Adipose tissue (tissue), 3 donors: ENCODE results near the gene SLC25A23. TPM values are rescaled to one million over a fixed set of nuclear protein-coding genes. Genes with fewer than 3 reads are reported as not detected.
"Not testable (repeated sequence)": the region's sequence is repeated elsewhere in the genome, so short reads cannot be mapped to it uniquely, and the experiment has no call there.

Experiments used
- H3K27ac ChIP-seq: one replicate; pipeline ENCODE4 v1.5.1; 2013; ENCODE audit warnings: low read depth, low read length
- WGBS, 3 donors: extraction: QIAGEN DNeasy Blood & Tissue Kit; methylation state at CpG; one replicate each; pipeline ENCODE4 v1.1.7; 2013; 5-methylcytosine and 5-hydroxymethylcytosine counted together
- polyA plus RNA-seq, 3 donors: library from polyadenylated mRNA; stranded (reverse); fragments of 200-250 nt; gene quantifications; one replicate each; pipeline ENCODE4 v1.2.3, GENCODE V29; 2013
- donor health status: healthy with polysubstance abuse.
- donor health status: Bipolar disorder and iron deficiency.
- donor health status: healthy.

Gene SLC25A23
- 10 to 100 TPM; 14.0 to 40.1 (median 26.5) TPM for polyA plus RNA-seq

DNA sequence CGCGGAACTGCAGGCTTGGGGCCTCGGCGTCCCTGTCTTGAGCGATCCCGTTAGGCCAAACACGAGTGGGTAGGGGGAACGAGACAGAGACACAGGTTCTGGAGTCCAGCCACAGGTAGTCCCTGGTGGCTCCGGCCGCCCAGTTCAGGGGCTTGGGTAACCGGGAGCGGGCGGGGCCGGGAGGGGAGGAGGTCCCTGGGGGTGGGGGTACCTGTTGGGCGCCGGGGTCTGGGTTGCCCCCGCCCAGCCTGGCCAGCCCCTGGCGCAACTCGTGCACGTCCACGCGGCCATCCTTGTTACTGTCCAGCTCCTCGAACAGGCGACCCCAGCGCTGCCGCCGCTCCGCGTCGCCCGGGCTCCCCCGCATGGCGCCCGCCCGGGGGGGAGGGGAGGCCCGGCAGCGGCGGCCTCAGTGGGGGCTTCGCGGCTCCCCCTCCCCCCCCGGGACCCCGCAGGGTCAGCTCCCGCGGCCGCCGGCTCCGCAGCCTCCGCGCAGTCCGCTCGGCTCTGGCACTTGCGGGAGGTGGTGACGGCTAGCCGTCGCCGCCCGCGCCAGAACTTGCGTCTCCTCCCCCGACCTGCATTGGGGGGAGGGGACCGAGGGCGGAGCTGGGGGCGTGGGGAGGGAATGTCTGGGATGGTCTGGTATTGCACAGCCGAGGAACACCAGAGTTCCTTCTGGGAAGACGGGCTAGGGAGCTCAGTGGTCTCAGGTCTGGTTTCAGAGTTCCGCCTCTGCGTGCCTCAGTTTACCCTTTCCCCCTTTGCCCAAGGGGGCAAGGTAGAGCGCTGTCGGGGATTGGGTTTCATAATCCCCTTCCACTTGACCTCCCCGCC lies at the start of gene SLC25A23:
TSS of gene SLC25A23 (minus strand) at position 531 of the 837 bp plus-strand sequence. CDS start at position 367, 164 bp downstream.
- 1 to 3% (median 1%) methylated on average over 56 to 67 of the region's 70 CpGs for WGBS, 3 donors
- no peak within 1 kb of the TSS for H3K27ac ChIP-seq

DNA sequence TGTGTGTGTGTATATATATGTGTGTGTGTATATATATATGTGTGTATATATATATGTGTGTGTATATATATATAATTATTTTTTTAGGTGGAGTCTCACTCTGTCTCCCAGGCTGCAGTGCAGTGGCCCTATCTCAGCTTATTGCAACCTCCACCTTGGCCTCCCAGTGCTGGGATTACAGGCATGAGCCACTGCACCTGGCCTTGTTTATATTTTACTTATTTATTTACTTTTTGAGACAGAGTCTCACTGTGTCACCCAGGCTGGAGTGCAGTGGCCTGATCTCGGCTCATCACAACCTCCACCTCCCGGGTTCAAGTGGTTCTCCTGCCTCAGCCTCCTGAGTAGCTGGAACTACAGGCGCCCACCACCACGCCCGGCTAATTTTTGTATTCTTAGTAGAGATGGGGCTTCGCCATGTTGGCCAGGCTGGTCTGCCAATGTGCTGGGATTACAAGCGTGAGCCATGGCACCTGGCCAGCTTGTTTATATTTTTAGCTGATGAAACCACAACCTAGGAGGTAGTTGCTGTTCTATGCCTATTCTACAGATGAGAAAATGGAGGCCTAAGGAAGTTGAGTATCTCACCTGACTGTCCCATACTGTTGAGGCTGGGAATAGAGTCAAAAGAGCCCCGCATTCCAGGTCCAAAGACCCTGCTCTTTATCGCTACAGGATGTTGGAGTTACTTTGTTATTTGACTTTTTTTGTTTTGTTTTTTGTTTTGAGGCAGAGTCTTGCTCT lies 48.6 kb upstream of the SLC25A23 start:
- not testable (repeated sequence) for H3K27ac ChIP-seq
- WGBS, 3 donors = 83 to 91% (median 90%) methylated on average over 9 of the region's 9 CpGs

DNA sequence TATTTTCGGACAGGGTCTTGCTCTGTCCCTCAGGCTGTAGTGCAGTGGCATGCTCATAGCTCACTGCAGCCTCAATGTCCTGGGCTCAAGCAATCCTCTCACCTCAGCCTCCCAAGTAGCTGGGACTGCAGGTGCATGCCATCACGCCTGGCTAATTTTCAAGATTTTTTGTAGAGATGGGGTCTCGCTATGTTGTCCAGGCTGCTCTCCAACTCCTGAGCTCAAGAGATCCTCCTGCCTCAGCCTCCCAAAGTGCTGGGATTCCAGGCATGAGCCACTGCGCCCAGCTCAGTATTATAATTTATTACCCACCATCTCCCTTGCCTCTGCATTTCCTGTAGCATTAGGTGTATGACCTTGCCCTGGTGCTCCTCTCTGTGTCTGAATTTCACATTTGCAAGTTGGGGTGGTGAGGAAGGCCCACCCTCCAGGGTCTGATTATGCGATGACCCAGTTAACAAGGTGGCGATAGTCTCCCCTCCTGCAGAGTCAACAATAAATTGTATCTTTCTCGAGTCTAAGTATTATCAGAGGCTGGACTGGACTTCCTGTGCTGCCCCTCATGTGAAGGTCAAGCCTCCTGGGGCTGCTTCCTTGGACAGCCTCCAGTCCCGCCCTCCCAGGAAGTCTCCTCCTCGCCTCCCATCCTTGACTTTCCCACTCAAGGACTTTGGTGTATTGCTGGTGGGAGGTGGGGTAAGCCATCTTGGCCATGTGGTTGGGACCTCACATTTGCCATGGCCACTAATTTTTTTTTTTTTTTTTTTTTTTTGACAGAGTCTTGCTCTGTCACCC lies 44.0 kb upstream of the SLC25A23 start:
- 69 to 76% (median 73%) methylated on average over 9 of the region's 9 CpGs for WGBS, 3 donors
- H3K27ac ChIP-seq = no peak overlapping the region

DNA sequence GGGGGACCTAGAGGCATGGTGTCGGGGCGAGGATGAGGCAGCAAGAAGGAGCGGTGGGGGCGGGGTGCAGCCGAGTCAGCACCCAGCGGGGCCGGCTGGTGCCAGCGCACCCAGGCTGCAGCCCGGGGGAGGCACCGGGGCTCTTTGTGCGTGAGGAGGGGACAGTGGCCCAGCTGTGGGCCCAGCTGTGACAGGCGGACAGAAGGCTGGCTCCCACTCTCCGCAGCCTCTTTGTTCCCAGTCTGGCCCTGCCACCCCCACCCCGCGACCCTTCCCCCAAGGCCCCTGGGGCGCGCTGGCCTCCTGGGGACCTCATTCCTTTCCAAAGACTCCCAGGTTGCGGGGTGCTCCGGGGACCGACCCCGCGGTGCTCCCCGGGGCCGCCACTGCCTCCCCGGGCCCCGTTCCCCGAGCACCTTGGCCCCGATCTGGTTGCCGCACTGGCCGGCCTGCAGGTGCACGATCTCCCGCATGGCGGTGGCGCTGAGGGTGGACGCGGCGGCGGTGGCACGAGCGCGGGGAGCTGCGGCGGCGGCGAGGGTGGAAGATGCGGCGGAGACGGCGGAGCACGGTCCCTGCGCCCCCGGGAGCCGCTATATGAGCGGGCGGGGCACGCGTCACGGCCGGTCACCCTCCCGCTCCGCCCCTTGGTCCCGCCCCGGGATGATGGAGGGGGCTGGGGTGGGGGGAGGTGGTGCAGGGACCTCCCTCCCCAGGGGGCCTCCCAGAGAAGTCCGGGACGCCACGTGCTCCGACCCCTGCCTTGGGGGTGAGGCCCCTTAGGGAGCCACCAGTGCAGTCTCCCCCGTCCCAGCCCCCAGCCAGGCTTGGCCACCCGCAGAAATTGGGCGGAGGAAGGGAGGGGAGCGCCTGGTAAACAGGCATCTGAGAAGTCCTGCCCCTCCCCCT lies 42.4 kb upstream of the SLC25A23 start, which contains the start of gene TUBB4A:
TSS of gene TUBB4A (minus strand) at position 570 of the 909 bp plus-strand sequence. CDS start at position 473, 97 bp downstream.
- 1 to 2% (median 1%) methylated on average over 40 to 71 of the region's 71 CpGs for WGBS, 3 donors
- no peak within 1 kb of the TSS for H3K27ac ChIP-seq

DNA sequence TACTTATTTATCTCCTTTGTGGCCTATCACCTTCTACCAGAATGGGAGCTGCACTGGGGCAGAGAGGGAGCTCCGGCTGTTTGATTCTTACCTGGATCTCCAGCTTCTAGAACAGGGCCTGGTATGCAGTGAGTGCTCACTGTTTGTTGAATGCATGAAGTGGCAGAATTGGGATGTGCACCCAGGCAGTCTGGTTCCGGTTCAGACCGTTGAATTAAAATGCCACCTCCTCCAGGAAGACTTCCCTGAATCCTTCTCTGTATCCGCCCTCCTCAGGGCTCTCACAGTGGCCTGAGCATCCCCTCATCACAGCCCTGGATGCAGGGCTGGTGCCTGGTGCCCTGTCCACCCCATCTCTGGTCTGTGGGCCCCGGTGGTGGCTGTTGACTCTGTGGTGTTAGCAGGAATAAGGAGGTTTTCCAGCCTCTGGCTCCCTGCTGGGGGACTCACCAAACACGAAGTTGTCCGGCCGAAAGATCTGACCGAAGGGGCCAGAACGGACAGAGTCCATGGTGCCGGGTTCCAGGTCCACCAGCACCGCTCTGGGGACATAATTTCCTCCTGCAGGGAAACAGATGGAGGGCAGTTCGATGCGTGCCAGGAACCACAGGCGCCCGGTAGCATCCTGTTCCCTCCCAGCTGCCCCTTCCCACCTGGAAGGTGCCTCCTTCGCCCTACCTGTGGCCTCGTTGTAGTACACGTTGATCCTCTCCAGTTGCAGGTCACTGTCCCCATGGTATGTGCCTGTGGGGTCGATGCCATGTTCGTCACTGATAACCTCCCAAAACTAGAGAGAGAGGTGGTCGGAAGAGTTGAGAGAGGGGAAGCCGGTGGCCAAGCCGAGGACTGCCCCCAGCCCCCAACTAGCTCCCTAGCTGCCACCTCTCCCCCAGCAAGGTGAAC lies 41.5 kb upstream of the SLC25A23 start:
- H3K27ac ChIP-seq = no peak overlapping the region
- WGBS, 3 donors = 55 to 67% (median 60%) methylated on average over 24 of the region's 24 CpGs

DNA sequence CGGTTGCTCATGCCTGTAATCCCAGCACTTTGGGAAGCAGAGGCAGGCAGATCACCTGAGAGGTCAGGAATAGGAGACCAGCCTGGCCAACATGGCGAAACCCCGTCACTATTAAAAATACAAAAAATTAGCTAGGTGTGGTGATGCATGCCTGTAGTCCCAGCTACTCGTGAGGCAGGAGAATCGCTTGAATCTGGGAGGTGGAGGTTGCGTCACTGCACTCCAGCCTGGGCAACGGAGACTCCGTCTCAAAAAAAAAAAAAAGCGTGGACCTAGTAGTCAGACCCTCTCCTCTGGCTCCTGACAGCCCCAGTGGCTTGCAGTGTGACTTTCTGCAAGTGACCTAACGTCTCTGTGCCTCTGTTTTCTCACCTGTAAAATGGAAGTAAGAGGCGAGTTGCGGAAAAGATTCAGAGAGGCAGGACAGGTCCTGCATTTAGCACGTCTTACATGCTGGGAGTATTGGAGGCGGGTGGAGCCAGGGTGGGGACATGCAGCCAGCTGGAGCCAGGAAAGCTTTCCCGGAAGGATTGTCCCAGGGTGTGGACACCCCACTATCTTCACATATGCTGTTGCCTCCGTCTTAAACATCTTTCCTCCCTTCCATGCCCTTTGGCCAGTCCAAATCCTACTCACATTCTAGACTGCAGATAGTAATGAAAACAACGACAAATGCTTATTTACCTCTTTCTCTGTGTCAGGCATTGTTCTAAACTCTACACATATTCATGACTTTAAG lies 39.6 kb upstream of the SLC25A23 start:
- 65 to 81% (median 65%) methylated on average over 16 to 17 of the region's 17 CpGs for WGBS, 3 donors
- H3K27ac ChIP-seq = no peak overlapping the region

DNA sequence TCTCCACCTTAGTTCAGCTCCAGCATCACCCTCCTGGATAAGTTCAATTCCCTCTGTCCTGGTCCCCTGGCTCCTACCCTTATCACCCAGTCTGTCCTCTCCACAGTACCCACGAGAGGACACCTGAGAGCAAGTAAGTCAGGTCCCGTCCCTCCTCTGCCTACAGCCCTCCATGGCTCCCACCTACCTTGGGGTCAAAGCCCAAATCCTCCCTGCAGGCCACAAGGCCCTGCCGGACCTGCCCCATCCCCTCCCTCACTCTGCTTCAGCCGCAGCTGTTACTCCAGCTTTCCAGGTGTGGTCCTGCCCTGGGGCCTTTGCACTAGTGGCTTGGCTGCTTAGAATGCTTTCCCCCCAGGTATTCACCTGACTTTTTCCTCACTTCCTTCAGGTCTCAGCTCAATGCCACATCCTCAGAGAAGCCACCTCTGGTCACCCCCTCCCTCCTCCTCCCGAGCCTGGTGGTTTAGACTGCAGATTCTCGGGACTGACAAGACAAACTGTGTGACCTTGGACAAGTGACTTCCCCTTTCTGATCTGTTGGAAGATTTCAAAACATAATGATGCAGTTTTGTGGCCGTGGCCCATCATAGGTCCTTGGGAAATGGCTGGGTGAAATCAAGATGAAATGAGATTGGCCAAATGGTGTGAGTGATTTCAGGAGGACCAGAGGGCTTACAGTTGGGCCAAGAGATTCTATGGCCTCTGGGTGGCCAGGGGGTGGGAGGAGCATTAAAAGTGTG lies 38.9 kb upstream of the SLC25A23 start:
- no peak overlapping the region for H3K27ac ChIP-seq
- WGBS, 3 donors = 66 to 78% (median 71%) methylated on average over 7 of the region's 7 CpGs

DNA sequence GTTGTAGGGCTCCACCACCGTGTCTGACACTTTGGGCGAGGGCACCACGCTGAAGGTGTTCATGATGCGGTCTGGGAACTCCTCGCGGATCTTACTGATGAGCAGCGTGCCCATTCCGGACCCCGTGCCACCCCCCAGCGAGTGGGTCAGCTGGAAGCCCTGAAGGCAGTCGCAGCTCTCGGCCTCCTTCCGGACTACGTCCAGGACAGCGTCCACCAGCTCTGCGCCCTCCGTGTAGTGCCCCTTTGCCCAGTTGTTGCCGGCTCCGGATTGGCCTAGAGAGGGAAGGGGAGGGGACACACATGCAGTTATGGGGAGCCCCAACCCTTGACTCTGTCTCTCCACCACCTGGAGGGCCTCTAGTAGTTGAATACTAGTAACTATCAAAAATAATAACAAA lies 36.4 kb upstream of the SLC25A23 start:
- WGBS, 3 donors = 95 to 96% (median 96%) methylated on average over 18 to 19 of the region's 19 CpGs
- no peak overlapping the region for H3K27ac ChIP-seq

DNA sequence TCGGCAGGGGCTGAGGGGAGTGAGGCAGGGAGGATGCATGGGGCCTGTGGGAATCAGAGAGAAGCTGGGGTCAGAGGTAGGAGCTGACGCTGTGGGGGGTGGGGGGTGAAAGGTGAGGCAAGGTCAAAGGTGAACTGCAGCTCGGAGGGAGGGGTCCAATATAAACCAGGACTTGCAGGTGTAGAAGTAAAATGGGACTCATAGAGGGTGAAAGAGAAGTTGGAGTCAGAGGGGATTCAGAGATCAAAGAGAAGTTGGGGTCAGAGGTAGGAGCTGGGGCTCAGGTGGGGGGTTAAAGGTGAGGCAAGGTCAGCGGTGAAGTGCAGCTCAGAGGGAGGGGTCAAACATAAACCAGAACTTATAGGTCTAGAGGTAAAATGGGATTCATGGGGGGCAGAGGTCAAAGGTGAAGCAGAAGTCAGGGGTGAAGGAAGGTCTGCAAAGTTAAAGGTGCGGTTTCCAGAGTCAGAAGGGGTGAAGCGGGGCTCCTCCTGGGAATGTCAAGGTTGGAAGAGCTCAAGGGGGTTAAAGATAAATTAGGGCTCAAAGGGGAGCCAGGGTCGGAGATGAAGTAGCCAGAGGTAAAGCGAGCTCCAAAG lies 34.9 kb upstream of the SLC25A23 start:
- no peak overlapping the region for H3K27ac ChIP-seq
- WGBS, 3 donors = 78 to 85% (median 79%) methylated on average over 8 of the region's 8 CpGs

DNA sequence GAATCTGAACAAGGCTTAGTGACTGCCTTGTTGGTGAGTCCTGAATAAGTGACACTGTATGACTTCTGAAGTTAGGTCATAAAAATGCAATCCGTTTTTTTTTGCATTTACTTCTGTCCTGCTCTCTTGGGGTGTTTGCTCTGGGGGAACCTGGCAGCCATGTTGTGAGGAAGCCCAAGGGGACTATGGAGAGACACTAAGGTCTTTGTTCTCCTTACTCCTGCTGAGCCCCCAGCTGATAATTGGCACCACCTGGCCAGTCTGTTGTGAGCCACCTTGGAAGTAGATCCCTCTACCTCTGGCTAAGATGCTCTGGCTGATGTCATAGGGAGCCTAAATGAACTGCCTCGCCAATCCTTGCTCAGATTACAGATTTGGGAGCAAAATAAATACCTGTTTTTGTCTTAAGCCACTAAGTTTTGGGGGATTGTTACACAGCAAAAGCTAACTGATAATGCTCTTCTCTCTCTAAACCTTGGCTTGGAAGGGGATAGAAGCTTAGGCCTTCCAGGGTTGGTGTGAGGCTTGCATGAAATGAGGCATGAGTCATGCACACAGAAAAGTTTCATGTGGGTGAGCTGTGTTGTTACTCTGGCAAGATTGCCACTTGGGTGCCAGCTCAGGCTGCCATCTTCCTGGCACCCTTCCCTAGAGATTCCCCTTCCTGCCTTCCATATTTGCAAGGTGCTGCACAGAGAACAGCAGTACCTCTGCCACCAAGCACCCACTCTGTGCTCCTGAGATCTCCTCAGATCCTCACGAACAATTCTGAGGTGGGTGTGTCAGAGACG lies 32.4 kb upstream of the SLC25A23 start:
- 84 to 85% (median 84%) methylated on average over 4 of the region's 4 CpGs for WGBS, 3 donors

DNA sequence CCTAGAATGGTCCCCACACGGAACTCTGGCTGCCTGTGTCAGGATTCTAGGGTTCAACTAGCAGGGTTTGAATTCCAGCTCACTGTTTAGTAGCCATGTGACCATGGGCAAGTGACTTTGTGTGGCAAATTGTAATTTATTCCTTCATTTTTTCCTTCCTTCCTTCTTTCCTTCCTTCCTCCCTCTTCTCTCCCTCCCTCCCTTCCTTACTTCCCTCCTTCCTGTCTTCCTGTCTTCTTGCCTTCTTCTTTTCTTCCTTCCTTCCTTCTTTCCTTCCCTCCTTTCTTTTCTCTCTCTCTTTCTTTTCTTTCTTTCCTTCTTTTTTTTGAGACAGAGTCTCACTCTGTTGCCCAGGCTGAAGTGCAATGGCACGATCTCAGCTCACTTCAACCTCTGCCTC lies 30.5 kb upstream of the SLC25A23 start:
- WGBS, 3 donors = 61 to 67% (median 64%) methylated on average over 2 of the region's 2 CpGs
- H3K27ac ChIP-seq = no peak overlapping the region

More for the DNA sequence above, 32.4 kb upstream of the SLC25A23 start:
- H3K27ac ChIP-seq = no peak overlapping the region

DNA sequence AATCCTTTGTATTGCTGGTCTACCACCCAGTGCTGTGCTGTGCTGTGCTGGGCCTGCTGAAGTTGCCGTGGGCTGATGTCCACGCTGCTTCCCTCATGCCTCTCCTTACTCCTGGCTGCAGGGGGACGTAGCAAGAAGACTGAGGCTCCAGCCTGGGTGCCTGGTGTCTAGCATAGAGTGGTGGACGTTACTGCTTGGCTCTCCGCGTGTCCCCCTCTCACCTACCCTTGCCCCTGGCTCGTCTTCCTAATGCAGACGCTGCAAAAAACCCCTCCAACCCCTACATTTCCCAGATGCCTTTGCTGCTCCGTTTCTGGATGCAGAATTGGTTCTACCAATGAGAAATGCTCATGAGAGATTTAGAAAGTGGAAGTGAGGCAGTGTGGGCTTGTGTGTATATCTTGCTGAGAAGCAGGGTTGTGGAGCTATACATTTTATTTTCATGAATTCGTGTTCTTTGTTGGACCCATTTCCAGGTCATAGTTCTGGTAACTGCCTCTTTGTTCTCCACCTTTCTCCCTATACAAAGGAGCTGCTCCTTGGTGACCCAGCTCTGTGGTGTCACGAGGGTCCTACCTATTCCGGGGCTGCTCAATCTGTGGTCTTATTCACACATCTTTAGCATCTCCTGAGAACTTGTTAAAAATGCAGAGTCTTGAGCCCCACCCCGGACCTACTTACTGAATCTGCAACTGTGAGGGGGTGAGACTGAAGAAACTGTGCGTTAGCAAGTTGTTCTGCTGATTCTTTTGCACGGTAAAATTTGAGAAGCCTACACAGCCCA lies 29.9 kb upstream of the SLC25A23 start:
- 37 to 57% (median 51%) methylated on average over 15 of the region's 15 CpGs for WGBS, 3 donors

DNA sequence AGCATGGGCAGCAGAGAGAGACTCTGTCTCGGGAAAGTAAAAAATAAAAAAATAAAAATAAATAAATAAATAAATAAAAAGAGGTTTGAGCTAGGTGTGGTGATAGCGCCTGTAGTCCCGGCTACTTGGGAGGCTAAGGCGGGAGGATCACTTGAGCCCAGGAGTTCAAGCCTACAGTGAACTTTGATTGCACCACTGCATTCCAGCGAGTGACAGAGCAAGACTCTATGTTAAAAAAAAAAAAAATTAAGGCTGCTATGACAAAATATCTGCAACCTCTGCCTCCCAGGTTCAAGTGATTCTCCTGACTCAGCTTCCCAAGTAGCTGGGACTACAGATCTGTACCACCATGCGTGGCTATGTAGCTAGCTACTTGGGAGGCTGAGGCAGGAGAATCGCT lies 25.2 kb upstream of the SLC25A23 start:
- no peak overlapping the region for H3K27ac ChIP-seq
- WGBS, 3 donors = 86 to 94% (median 89%) methylated on average over 7 of the region's 7 CpGs

More for the DNA sequence above, 29.9 kb upstream of the SLC25A23 start:
- no peak overlapping the region for H3K27ac ChIP-seq

DNA sequence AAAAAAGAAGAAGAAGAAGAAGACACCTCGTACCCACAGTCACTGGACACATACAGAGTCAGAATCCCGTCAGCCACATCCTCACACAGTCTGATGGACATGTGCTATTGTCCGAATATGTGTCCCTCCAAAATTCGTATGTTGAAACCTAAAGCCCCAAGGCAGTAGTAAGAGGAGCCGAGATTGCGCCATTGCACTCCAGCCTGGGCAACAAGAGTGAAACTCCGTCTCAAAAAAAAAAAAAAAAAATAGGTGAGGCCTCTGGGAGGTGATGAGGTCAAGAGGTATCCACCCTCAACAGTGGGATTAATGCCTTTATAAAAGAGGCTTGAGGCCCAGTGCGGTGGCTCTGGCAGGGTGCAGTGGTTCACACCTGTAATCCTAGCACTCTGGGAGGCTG lies 24.6 kb upstream of the SLC25A23 start:
- H3K27ac ChIP-seq = no peak overlapping the region
- 79 to 86% (median 83%) methylated on average over 8 of the region's 8 CpGs for whole genome bisulfite sequencing, 3 donors
